Type B pancreatic cell (in vitro differentiated cells): ENCODE results near the gene KIF5B. TPM values are rescaled to one million over a fixed set of nuclear protein-coding genes. Genes with fewer than 3 reads are reported as not detected.

Source experiments
- DNase-seq: peaks from one replicate; pipeline ENCODE4 v3.0.0; 2021; ENCODE audit warnings: mixed read lengths; ENCODE audit not compliant: unreplicated experiment; ENCODE audit errors: extremely low spot score
- H3K27ac Mint-ChIP-seq: 2 replicates; pipeline ENCODE4 v1.8.0; 2021; ENCODE audit warnings: mild to moderate bottlenecking, mixed read lengths
- H3K27me3 Mint-ChIP-seq: 2 replicates; pipeline ENCODE4 v1.8.0; 2021; ENCODE audit warnings: mixed read lengths
- H3K36me3 Mint-ChIP-seq: 2 replicates; pipeline ENCODE4 v1.8.0; 2021; ENCODE audit warnings: mixed read lengths
- H3K4me1 Mint-ChIP-seq: one replicate; pipeline ENCODE4 v1.8.0; 2021; ENCODE audit warnings: mixed read lengths; ENCODE audit not compliant: unreplicated experiment
- H3K4me3 Mint-ChIP-seq: 2 replicates; pipeline ENCODE4 v1.8.0; 2021; ENCODE audit warnings: mild to moderate bottlenecking, mixed read lengths
- H3K9me3 Mint-ChIP-seq: 2 replicates; pipeline ENCODE4 v1.8.0; 2021; ENCODE audit warnings: mixed read lengths
- CTCF ChIP-seq: fragments of 200-600 bp; sonication (generic); conservative IDR thresholded peaks from 2 replicates; pipeline ENCODE4 v1.5.0; 2021; ENCODE audit warnings: antibody characterized with exemption, mild to moderate bottlenecking
- total RNA-seq: library from RNA; stranded (reverse); gene quantifications from 2 replicates; pipeline ENCODE4 v1.2.1, GENCODE V29; 2021; ENCODE audit warnings: low replicate concordance

The KIF5B gene
- total RNA-seq, 1 donor from 2014 or later = 88.3 TPM

- H3K36me3 Mint-ChIP-seq = peaks cover 42% of the 10 kb centered on the region
- no peak for TF ChIP-seq CTCF
- H3K27me3 Mint-ChIP-seq = no peaks in the 10 kb centered on the region
- H3K27ac Mint-ChIP-seq = no peak overlapping the region
- H3K4me3 Mint-ChIP-seq = no peak overlapping the region
- H3K4me1 Mint-ChIP-seq = peaks cover 8% of the 10 kb centered on the region
- DNase-seq = no peak
- H3K9me3 Mint-ChIP-seq = no peaks in the 10 kb centered on the region
These were observed 17.4 kb downstream of the KIF5B start for GRCh38 chr10:32038777-32039176.

- no peak overlapping the region for H3K4me3 Mint-ChIP-seq
- no peak overlapping the region for H3K27ac Mint-ChIP-seq
- no peaks in the 10 kb centered on the region for H3K9me3 Mint-ChIP-seq
- no peak for DNase-seq
- peaks cover 54% of the 10 kb centered on the region for H3K36me3 Mint-ChIP-seq
- no peak for TF ChIP-seq CTCF
- peaks cover 5% of the 10 kb centered on the region for H3K4me1 Mint-ChIP-seq
- H3K27me3 Mint-ChIP-seq = no peaks in the 10 kb centered on the region
These were observed 19.3 kb downstream of the KIF5B start for GRCh38 chr10:32036922-32037321.

- no peaks in the 10 kb centered on the region for H3K27me3 Mint-ChIP-seq
- H3K4me1 Mint-ChIP-seq = no peaks in the 10 kb centered on the region
- no peak overlapping the region for H3K27ac Mint-ChIP-seq
- TF ChIP-seq CTCF = no peak
- H3K36me3 Mint-ChIP-seq = peaks cover 52% of the 10 kb centered on the region
- no peak for DNase-seq
- no peaks in the 10 kb centered on the region for H3K9me3 Mint-ChIP-seq
- no peak overlapping the region for H3K4me3 Mint-ChIP-seq
These were observed 21.2 kb downstream of the KIF5B start for GRCh38 chr10:32035038-32035437.

- peaks cover 59% of the 10 kb centered on the region for H3K36me3 Mint-ChIP-seq
- H3K4me1 Mint-ChIP-seq = no peaks in the 10 kb centered on the region
- no peak for DNase-seq
- no peak overlapping the region for H3K27ac Mint-ChIP-seq
- H3K9me3 Mint-ChIP-seq = no peaks in the 10 kb centered on the region
- no peaks in the 10 kb centered on the region for H3K27me3 Mint-ChIP-seq
- no peak overlapping the region for H3K4me3 Mint-ChIP-seq
- no peak for TF ChIP-seq CTCF
These were observed 23.1 kb downstream of the KIF5B start for GRCh38 chr10:32033171-32033570.

GRCh38 chr10:32031920-32032319 lies 24.3 kb downstream of the KIF5B start:
- Mint-ChIP-seq H3K4me3 (no peak overlapping the region), H3K4me1 (no peaks in the 10 kb centered on the region), H3K27me3 (no peaks in the 10 kb centered on the region), H3K27ac (no peak overlapping the region), H3K9me3 (no peaks in the 10 kb centered on the region), H3K36me3 (peaks cover 61% of the 10 kb centered on the region)
- TF ChIP-seq CTCF = no peak
- DNase-seq = no peak

- H3K36me3 Mint-ChIP-seq = peaks cover 62% of the 10 kb centered on the region
- no peak for DNase-seq
- no peak for TF ChIP-seq CTCF
- no peak overlapping the region for H3K4me3 Mint-ChIP-seq
- no peak overlapping the region for H3K27ac Mint-ChIP-seq
- no peaks in the 10 kb centered on the region for H3K4me1 Mint-ChIP-seq
- H3K27me3 Mint-ChIP-seq = no peaks in the 10 kb centered on the region
- no peaks in the 10 kb centered on the region for H3K9me3 Mint-ChIP-seq
These were observed 24.8 kb downstream of the KIF5B start for GRCh38 chr10:32031424-32031823.
